Fibroblast of villous mesenchyme (primary cell): ENCODE measurements around the gene TTC3. TPM values are rescaled to one million over a fixed set of nuclear protein-coding genes. Genes with fewer than 3 reads are reported as not detected.
"Not testable (repeated sequence)": the region's sequence is repeated elsewhere in the genome, so short reads cannot be mapped to it uniquely, and the experiment has no call there.

Source experiments
- DNase-seq: peaks from one replicate; pipeline ENCODE4 v3.0.0-alpha.2; 2010; ENCODE audit warnings: low read depth
- H3K4me3 ChIP-seq: 2 replicates; pipeline ENCODE4 v1.5.1; 2011; ENCODE audit warnings: low read depth, mild to moderate bottlenecking, low read length
- CTCF ChIP-seq: IDR thresholded peaks from 2 replicates; pipeline ENCODE4 v1.5.1; 2012; ENCODE audit warnings: low read depth, mild to moderate bottlenecking, low read length; ENCODE audit not compliant: insufficient read depth
- total RNA-seq: library from RNA; depleted of rRNA; stranded (reverse); fragments of >200 nt; gene quantifications from 2 replicates; pipeline ENCODE4 v1.2.3, GENCODE V29; 2012

Gene TTC3
- total RNA-seq, 1 donor, result 339 TPM

- no peak overlapping the region for H3K4me3 ChIP-seq
- no peak for TF ChIP-seq CTCF
- no peak for DNase-seq
Observed at GRCh38 chr21:37136744-37137143, 63.7 kb downstream of the TTC3 start.

DNA sequence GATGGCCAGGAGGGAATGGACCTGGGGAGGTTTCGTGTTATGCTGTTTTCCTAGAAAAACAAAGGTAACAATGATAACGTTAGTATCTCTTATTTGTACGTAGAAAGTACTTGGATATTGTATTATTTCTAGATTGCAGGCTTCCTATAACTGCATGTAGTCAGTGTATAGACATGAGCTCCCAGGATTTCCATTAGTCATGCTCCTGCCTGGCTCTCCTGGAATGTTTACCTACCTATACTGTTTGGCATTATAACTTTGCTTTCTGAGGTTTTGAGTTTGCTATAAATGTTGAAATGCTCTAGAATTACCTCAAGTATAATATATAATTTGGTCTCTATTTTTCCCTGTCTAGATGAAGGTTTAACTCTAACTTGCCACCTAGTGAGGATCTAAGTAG lies 66.1 kb downstream of the TTC3 start:
- no peak overlapping the region for H3K4me3 ChIP-seq
- no peak for DNase-seq
- no peak for TF ChIP-seq CTCF

GRCh38 chr21:37139902-37140301 lies 66.8 kb downstream of the TTC3 start:
- peak; percentile 83 for DNase-seq
- TF ChIP-seq CTCF, result no peak
- H3K4me3 ChIP-seq, result no peak overlapping the region

DNA sequence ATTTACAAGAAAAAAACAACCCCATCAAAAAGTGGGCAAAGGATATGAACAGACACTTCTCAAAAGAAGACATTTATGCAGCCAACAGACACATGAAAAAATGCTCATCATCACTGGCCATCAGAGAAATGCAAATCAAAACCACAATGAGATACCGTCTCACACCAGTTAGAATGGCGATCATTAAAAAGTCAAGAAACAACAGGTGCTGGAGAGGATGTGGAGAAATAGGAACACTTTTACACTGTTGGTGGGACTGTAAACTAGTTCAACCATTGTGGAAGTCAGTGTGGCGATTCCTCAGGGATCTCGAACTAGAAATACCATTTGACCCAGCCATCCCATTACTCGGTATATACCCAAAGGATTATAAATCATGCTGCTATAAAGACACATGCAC lies 70.3 kb downstream of the TTC3 start:
- H3K4me3 ChIP-seq, DNase-seq: not testable (repeated sequence)

DNA sequence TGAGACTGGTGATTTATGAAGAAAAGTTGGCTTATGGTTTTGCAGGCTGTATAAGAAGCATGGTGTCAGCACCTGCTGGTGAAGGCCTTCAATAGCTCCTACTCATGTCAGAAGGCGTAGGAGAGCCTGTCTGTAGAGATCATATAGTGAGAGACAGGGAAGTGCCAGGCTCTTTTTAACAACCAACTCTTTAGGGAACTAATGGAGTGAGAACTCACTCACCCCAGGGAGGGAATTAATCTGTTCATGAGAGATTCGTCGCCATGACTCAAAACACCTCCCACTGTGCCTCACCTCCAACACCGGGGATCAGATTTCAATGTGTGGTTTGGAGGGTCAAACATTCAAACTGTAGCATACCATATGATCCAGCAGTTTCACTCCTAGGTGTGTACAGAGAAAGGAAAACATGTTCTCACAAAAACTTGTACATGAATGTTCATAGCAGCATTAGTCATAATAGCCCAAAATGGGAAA lies 72.6 kb downstream of the TTC3 start:
- no peak for DNase-seq
- no peak for TF ChIP-seq CTCF
- no peak overlapping the region for H3K4me3 ChIP-seq

DNA sequence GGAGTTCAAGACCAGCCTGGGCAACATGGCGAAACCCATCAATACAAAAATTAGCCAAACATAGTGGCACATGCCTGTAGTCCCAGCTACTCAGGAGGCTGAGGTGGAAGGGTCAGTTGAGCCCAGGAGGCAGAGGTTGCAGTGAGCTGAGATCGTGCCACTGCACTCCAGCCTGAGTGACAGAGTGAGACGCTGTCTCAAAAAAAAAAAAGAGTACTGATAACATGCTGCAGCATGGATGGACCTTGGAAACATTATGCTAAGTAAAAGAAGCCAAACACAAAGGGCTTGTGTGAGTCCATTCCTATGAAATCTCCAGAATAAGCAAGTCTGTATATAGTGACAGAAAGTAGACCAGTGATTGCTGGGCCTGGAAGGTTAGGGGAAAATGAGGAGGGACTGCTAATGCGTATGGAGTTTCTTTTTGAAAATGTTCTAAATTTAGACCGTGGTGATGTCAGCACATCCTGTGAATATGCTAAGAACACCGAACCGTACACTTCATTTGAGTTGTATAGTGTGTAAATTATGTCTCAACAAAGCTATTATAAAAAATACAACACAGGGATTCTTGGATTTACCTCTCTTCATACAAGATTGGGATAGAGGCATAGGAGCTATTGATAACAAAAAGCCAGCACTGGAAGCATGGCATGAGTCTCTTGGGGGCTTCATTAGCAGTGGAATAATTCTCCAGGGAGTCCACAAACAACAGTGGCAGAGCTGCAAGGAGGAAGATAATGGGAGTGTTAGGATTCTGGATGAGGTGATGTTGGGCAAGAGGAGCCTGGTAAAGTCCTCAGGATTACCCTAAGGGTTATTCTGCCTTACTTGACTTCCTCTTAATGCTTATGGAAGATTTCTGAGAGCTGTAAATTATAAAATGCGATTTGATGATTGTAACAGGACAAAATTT lies 73.5 kb downstream of the TTC3 start:
- no peak for TF ChIP-seq CTCF
- H3K4me3 ChIP-seq, result no peak overlapping the region
- peak; percentile 39 for DNase-seq

DNA sequence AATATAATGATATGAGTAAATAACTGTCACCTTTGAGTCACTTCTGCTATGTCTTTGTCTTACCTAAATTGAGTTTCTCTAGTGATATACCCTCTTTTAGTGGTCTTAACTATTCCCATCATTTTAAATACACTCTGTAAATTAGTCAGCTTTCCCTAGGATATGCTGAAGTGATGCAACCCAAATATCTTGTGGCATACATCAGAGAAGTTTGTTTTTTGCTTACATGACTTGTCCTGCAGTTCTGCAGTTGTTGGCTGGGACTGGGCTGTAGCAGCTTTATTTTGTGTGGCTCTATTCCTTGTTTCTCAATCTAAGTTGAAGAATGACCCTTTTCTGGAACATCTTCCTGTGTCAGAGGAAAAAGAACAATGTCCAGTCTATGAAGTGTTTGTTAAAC lies 76.4 kb downstream of the TTC3 start:
- no peak for TF ChIP-seq CTCF
- no peak overlapping the region for H3K4me3 ChIP-seq
- DNase-seq, result peak; percentile 94
